Stimulated activated CD4-positive, alpha-beta T cell treated with anti-CD3 and anti-CD28 coated beads, Interleukin-2, amount 100 ng/mL, for 4 hours (primary cell): ENCODE measurements around the gene CAMKMT.
"Not testable (repeated sequence)": the region's sequence is repeated elsewhere in the genome, so short reads cannot be mapped to it uniquely, and the experiment has no call there.

Experiments used
- DNase-seq: peaks from one replicate; pipeline ENCODE4 v3.0.0-alpha.2; 2020; ENCODE audit warnings: low read depth

The CAMKMT gene

DNA sequence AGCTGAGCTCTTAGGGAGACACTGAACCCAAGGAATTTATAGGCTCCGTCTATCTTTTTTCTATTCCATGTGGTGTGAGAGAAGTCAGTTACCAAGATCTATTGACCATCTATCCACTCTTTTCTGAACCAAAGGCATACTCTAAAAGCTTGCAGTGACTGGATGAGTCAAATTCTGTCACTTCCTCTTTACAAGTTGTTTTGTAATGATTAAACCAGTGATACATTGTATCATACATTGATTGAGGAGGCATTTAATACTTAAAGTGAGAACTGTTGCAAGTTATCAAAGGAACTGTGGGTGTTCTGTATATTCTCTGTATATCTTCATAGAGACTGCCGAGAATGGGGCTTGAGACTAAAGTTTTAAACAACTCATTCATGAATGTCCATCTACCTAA lies 188.8 kb downstream of the CAMKMT start:
- DNase-seq: no peak

DNA sequence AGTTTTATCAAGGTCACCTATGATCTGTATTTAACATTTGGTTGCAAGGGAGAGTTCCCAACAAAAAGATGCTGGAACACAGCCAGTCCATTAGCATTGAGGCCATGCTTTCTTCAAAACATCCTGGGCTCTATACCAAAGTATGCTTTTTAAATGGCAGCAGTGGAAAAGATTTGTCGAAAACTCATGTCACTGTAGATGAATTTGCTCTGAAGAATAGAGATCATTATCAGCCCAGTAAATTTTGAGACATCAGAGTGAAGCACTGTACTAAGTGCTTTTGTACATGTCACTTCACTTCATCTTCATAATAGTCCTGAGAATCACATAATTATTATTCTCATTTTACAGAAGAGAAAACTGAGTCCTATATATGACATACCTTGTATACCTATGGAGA lies 189.8 kb downstream of the CAMKMT start:
- no peak for DNase-seq

DNA sequence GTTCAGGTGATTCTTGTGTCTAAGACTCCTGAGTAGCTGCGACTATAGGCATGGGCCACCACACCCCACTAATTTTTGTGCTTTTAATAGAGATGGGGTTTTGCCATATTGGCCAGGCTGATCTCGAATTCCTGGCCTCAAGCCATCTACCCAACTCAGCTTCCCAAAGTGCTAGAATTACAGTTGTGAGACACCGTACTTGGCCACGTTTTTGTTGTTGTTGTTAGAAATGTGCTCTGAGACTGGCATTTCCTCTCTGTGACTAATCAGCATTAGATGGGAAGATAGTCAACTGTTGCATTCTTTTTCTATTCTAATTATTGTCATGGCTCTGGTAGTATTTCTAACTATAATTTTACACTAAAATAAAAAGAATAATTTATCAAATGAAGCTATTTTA lies 191.7 kb downstream of the CAMKMT start:
- no peak for DNase-seq

DNA sequence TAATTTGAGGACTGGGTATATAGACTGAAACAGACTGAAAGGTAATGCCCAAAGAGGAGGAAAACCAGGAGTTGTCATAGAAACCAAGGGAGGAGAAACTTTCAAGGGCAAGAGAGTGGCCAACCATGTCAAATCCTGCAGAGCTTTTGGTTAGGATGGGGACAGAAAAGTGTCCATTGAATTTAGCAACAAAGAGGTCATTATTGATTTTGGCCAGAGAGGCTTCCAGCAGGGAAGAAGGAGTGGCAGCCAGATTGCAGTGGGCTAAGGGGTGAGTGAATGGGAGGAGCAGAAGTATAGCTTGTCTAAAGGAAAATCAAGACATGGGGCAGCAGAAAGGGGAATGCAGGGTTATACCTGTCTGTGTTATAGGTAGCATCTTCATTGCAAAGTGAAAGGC lies 194.0 kb downstream of the CAMKMT start:
- no peak for DNase-seq

DNA sequence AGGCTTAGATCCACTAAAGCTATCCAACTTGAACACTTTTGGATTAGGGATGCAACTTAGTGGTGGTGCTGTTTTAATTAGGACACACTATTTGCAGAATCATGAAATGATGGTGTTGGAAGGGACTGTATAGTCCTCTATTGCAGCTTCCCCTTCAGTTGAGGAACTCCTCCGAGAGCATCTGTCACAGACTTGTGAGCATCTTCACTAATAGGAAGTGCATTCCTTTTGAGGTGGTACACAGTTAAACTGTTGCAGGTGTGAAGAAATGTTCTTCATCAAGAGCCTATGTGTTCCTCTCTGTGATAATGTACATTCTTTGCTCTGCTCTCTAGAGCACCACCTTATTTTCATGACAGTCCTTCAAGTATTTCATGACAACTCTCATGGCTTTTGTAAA lies 197.4 kb downstream of the CAMKMT start:
- no peak for DNase-seq

DNA sequence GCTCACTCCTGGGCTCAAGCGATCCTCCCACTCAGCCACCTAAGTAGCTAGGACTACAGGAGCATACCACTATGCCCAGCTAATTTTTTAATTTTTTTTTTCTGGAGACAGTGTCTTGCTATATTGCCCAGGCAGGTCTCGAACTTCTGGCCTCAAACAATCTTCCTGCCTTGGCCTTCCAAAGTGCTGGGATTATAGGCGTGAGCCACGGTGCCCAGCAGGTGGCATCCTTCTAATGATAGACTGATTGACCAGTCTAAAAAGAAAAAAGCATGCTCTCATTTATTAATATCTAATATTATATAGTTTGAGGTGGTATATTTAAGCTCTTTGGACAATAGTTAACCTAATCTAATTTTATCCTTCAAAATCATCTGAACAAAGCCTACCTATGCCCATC lies 198.6 kb downstream of the CAMKMT start:
- DNase-seq: no peak

DNA sequence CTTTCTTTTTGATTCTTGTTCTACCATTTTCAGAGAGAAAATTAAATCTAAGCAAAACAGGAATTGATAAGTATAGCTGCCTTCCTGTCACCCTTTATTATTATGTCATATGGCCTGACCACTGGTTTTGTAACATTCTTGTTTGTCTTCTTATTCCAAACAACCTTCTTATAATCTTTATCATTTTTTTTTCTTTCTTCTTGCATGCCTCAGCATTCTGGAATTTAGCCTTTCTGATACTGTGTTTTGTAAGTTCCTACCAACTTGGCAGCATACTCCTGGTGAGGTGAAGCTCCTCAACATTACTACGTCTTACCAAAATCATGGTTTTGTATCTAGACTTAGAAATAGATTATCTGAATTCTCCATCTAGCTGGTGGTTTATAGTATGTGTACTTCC lies 199.2 kb downstream of the CAMKMT start:
- no peak for DNase-seq

DNA sequence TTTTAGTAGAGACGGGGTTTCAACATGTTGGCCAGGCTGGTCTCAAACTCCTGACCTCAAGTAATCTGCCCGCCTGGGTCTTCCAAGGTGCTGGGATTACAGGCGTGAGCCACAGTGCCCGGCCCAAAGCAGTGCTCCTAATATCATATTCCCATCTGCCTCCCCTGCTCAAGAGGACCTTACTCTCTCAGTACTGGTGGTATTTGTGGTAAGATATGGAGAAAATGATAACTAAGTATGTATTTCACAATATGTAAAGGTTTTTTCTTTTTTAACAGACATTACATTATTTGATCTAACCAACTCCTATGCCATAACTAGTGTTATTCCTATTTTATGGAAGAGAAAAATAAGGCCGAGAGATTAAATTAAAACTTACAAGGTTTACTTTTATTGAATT lies 201.0 kb downstream of the CAMKMT start:
- no peak for DNase-seq

DNA sequence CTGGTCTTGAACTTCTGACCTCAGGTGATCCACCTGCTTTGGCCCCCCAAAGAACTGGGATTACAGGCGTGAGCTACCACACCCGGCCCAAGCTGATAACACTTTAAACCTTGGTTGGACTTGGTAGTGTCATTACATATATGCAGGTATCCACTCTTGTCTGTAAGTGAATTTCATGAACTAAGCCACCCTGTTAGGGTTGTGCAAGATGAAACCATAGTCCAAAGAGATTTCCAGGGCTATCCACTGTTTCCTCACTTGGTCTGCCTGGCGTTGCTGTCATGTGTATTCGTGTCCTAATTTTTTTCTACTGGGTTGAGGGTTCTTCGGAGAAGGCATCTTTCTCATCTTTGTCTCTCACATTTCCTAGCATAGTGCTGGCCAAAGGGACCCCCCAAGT lies 203.0 kb downstream of the CAMKMT start:
- no peak for DNase-seq

DNA sequence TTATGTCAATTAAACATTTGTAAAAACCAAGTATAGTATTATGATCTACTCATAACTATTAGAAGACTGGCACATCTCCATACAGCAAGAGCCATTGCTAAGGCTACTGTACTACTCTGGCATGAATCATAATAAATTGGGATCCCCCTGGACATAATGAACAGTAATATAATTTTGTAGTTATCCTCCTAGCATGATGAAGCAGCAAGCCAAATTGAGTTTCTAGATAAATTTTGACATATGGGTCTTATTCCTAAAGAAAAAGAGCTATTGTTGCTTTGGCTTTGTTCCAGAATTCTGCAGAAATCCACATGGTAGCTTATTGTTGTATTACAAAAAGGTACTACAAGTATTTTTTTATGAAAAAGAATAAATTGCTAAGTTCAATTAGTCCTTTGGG lies 204.3 kb downstream of the CAMKMT start:
- DNase-seq: no peak

DNA sequence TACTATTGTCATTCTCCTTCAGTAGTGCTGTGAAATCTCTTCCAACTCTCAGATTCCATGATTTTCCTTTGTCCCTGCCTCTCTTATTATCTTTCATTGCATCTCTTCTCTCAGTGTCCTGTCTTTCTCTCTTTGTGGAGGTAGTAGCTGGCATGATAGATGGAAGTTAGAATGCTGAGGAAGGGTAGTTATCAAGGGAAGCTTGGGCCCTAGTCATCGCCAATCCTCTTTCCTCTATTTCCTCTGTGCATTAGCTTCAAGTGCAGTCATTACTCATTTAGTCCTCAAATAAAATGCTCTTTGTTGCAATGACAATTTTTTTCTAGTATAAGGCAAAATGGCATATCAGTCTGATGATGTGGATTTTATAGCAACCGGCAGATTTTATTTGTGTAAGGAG lies 207.7 kb downstream of the CAMKMT start:
- no peak for DNase-seq

DNA sequence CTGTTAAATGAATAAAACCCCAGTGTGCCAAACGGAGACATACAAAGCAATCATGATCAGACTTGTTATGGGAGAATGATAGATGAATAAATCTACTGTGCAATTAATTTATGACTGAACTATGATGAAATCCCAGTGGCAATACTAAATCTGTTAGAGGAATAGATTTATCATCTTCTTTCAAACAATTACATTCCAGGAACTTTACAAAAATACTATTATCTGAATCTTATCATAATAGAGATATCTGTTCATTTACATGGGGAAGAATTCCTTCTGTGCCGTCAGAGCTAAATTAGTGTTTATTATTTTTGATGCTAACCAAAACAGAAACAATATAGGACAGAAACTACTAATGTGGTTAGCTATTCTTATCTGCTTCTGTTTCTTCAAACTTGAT lies 208.5 kb downstream of the CAMKMT start:
- DNase-seq: no peak

DNA sequence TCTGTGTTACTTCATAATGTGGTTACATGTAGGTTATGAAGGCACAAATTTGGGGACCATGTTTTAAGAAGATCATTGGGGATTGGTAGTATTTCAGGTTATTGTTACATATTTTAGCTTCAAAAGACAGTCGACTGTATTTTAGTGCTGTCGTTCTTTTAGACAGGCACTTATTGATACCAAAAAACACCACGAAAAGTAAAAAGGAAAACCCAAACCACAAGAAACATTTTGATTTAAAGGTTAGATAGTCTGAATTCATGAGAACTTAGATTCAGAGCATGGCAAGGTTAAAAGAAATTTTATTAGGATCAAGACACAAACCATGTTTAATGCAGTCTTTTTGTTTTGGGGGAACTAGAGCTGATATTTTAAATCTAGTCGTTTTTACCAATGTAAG lies 209.0 kb downstream of the CAMKMT start:
- DNase-seq: no peak

DNA sequence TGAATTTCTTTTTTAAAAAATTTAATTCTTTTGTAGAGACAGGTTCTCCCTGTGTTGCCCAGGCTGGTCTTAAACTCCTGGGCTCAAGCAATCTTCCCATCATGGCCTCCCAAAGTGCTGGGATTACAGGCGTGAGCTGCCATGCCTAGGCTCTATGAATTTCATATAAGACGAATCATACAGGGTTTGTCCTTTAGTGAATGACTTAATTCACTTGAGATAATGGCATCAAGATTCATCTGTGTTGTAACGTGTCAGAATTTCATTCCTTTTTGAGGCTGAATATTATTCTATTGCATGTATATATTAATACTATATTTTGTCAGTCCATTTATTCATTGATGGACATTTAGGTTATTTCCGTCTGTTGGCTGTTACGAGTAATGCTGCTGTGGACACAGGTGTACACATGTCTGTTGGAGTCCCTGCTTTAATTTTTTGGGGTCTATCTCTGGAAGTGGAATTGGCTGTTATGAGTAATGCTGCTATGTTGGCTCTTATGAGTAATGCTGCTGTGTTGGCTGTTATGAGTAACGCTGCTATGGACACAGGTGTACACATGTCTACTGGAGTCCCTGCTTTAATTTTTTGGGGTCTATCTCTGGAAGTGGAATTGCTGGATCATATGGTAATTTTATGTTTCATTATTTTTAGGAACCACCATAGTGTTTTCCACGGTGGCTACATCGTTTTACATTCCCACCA lies 210.6 kb downstream of the CAMKMT start:
- no peak for DNase-seq

DNA sequence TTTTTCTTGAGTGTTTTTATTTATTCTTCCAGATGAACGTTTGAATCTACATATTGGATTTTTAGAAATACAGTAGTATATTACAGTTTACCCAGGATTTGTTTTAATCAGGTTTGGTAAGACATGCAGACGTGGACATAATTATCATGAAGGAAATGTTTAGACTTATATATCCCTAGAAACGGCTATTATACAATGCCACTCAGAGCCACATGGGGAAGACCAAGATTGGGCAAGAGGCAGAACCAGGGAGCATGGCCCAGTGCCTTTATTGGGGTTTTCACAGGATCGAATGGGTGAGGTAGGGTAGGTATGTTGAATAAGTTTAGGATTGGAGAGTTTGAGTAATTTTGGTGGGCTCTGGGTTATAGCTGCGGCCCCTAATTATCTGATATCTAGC lies 212.2 kb downstream of the CAMKMT start:
- no peak for DNase-seq

DNA sequence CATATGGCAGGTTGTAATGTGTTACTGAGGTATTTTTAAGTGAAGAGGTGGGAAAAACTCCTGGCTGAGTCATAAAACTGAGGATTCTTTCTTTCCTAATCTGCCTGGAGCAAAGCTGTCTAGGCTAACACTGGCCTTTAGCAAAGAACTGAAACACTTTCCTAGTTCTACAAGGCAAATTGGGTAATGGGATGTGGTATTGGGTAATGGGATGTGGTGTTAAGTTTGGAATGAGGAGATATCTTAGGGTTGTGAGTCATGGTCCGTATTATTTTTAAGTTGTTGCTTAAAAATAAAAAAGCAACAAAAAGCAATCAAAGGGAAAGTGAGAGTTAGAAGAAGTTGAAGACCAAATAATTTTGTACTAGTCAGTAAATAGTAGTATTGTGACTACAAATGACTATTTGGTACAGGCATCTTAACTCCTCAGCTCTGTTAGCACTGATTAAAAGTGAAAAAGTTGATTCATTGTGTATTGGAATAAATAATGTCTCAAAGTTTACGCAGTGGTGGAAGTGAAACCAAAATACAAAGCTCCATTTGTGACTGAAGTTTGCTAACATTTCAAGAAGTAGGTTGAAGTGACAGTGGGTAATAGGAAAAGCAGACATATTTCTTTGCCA lies 216.8 kb downstream of the CAMKMT start:
- DNase-seq: no peak

DNA sequence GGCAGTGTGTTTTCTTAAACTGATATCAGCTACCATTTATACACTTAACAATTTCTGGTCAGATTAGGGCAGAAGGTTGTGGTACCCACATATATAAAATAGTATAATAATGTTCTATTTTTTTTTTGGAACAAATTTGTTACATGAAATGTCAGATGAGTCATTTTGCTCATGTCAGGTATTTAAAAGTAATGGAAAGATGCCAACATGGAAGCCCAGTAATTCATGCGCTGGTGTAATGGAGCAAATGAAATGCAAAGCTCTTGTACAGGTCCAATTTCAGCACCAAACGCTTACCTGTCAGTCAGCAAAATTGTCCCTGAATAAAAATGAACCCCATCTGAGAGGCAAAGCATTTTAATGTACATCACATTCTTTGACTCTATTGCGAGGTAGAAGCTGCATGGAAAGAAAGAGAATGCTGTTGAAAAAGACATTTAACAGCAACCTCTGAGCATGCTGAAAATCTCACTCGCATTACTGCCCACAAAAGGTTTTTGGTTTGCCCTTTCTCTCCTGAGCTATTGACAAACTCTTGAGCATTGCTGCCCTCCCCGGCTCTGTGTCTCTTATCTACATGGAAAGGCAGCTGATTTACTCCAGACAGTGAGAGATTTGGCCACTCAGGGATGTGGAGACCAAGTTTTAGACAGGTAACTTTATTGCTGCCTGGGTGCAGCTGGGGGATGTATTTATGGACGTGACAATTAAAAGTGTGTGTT lies 217.5 kb downstream of the CAMKMT start:
- no peak for DNase-seq

DNA sequence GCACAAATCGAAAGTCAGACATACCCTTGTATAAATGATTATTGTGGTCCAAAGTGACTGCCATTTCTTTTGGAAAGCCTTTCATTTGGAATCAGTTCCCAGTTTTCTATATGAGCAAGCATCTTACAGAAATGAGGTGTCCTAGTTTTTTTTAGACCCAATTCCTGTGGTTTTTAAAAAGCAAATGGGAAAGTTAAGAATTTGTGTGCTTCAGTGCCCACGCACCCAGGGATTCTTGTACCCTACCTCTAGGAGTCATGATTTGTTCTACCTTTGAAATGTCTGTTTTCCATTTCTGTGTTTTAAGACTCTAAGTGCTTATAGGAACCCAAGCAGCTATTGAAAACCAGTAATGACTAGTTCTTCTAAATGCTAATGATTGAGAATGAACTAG lies 218.1 kb downstream of the CAMKMT start:
- DNase-seq: no peak

DNA sequence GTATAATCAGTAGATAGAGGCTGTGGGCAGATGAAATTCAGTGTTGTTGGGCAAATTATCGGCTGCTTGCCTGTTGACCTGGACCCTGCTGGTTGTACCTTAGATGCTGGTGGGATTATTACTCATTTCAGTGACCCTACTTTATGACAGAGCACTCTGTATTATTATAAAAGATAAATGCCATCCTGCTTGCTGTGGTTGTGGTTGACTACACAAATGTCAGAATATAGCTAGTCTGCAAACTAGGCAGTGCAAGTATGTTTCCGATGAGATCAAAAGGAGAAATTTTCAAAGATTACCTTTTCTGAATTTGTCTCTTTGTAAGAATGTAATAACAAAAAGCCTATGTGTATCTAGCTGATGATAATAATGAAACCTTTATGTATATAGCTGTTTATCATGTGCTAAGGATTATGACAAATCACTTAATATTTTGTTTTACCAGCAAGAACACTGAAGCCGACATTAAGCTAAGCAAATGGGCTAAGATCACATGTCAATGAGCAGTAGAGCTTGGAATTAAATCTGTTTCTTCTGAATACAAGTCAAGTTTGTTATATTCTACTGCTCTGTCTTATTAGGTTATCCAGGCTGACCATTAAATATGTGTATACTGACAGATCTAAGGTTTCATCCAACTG lies 219.2 kb downstream of the CAMKMT start:
- DNase-seq: no peak

DNA sequence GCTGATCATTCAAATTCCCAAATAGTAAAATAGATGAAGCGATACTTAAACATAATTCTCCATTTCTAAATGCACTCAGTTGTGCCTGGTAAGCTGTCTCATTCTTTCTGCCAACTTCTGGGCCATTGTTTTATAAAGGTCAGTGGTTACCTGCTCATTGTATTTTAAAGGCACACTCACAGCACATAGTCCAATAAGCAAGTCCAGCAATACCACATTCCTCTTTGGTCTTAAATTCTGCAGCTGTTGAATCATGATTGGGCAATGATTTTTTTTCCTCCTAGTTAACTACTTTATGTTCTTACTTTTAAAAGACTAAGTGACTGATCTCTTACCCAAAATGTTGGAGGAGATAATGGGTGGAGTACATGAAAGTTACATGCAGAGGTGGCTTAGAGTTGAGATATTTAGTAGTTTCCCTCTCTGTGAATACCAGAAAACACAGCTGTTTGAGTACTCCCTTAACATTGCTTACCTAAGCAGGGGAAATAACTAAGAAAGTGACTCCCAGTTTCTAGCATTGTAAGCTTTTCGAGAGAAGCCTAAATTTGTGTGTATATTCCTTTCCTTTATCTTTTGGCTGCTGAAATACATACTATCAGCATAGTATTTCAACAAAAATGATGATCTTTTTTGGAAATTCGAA lies 220.7 kb downstream of the CAMKMT start:
- no peak for DNase-seq

DNA sequence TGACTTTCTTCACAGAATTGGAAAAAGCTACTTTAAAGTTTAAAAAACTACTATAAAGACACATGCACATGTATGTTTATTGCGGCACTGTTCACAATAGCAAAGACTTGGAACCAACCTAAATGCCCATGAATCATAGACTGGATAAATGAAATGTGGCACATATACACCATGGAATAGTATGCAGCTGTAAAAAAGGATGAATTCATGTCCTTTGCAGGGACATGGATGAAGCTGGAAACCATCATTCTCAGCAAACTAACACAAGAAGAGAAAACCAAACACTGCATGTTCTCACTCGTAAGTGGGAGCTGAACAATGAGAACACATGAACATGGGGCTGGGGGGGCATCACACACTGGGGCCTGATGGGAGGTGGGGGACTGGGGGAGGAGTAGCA lies 233.9 kb downstream of the CAMKMT start:
- DNase-seq: not testable (repeated sequence)

DNA sequence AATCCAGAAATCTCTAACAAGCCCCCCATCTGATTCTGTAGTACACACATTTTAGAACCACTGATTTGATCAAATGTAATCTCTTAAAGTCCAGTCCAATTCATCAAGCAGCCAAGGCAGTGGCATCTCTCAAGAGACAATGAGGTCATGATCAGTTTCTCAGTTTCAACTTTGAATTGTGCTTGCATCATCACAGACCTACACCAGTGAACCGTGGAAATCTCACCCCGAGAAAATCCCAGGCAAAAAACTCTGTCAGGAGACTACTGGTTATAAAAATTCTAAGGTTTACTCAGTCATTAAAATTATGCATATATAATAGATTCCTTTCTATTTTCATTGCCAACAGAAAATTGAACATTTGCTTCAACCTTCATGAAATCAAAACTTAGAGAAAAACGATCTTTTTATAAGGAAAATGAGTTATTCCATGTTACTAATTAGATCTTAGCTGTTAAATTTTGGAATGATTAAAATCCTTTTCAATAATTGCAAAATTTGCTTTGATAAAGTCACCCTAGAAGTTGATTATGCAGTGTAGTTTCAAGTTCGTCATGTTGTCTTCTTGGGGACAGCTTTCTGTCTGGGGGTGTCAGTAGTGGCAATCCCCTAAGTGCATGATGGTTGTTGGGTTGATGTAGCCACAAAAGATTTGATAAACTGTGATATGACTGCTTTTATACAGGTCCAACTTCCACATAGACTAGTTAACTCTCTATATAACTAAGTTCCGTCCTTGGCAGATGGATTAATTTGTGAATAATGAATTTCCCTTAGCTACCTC lies 235.0 kb downstream of the CAMKMT start:
- no peak for DNase-seq
